HepG2 (cell line): ENCODE data around the gene FKBP9. TPM values are rescaled to one million over a fixed set of nuclear protein-coding genes. Genes with fewer than 3 reads are reported as not detected.
A peak's percentile ranks its signal among the peaks of the same experiment; 100 is the strongest.
"Not testable (repeated sequence)": the region's sequence is repeated elsewhere in the genome, so short reads cannot be mapped to it uniquely, and the experiment has no call there.

Experiments
- ATAC-seq: fragments of 200-7000 bp; cut with Tn5 transposase; 3 replicates; pipeline ENCODE4 v1.9.1; 2020; ENCODE audit warnings: mild to moderate bottlenecking, moderate library complexity
- BruUV-seq: library from RNA; stranded (reverse); fragments of 400-500 nt; replicated peaks from 2 replicates; lab custom pipeline; 2021; lab: Mats Ljungman, UMichigan
- CTCF ChIA-PET: fragments of 300-600 bp; formaldehyde crosslinking; extraction: SDS; loops from one replicate; lab custom pipeline; 2021; ENCODE audit warnings: low total read pairs, inconsistent platforms, low intra/inter-chr PET ratio; lab: Yijun Ruan, JAX
- POLR2A ChIA-PET: fragments of 350-600 bp; sonication (Branson Sonifier 250); formaldehyde crosslinking; loops from one replicate; lab custom pipeline; 2020; ENCODE audit warnings: antibody characterized with exemption, inconsistent platforms; lab: Yijun Ruan, JAX
- DNase-seq: peaks from one replicate; pipeline ENCODE4 v3.0.0-alpha.2; 2015; ENCODE audit warnings: low spot score
- FAIRE-seq: peaks from 3 replicates; lab custom pipeline; 2011; peaks lifted over from hg19 to GRCh38; lab: Jason Lieb, UNC
- H2AFZ ChIP-seq: one replicate; pipeline ENCODE4 v1.6.1; 2011; ENCODE audit warnings: low read length, inconsistent platforms
- H3K27ac ChIP-seq: fragments of 300-600 bp; 3 replicates; pipeline ENCODE4 v1.8.0; 2011; ENCODE audit warnings: mixed run types, mild to moderate bottlenecking, mixed read lengths, low read length, inconsistent platforms; ENCODE audit not compliant: insufficient read depth; ENCODE audit errors: extremely low read length
- H3K27me3 ChIP-seq, 2 experiments: fragments of 200-600 bp in 1 of 2; 2 replicates in 1 of 2; 3 replicates in 1 of 2; pipeline versions ENCODE4 v1.6.0 to v1.8.0; 2011; ENCODE audit warnings: low read length in 2 of 2, mild to moderate bottlenecking in 2 of 2, moderate library complexity in 2 of 2, inconsistent platforms in 1 of 2; ENCODE audit not compliant: insufficient read depth in 2 of 2, control insufficient read depth in 1 of 2
- H3K36me3 ChIP-seq, 2 experiments: fragments of 200-600 bp in 1 of 2; replicated peaks in 1 of 2; 2 replicates in 1 of 2; 3 replicates in 1 of 2; pipeline versions ENCODE4 v1.5.1 to v1.8.0; 2011; ENCODE audit warnings: low read length in 2 of 2, inconsistent platforms in 1 of 2; ENCODE audit not compliant: insufficient read depth in 2 of 2, control insufficient read depth in 1 of 2
- H3K4me1 ChIP-seq: 2 replicates; pipeline ENCODE4 v1.5.1; 2012; ENCODE audit warnings: low read length, inconsistent platforms; ENCODE audit not compliant: insufficient read depth
- H3K4me2 ChIP-seq: 2 replicates; pipeline ENCODE4 v1.6.0; 2011; ENCODE audit warnings: low read depth, low read length, inconsistent platforms
- H3K4me3 ChIP-seq, 3 experiments: fragments of 200-600 bp in 1 of 3; sonication (generic), shearing (Covaris generic) in 1 of 3; replicated peaks in 1 of 3; 2 replicates each; pipeline ENCODE4 v1.5.1; 2011 to 2016; ENCODE audit warnings: low read length in 3 of 3, inconsistent platforms in 2 of 3, low read depth in 2 of 3, mild to moderate bottlenecking in 2 of 3, control low read depth in 1 of 3, mixed read lengths in 1 of 3; ENCODE audit not compliant: insufficient read depth in 1 of 3
- H3K79me2 ChIP-seq: one replicate; pipeline ENCODE4 v1.6.1; 2011; ENCODE audit warnings: low read length, inconsistent platforms; ENCODE audit not compliant: insufficient read depth
- H3K9ac ChIP-seq: 2 replicates; pipeline ENCODE4 v1.6.0; 2011; ENCODE audit warnings: mild to moderate bottlenecking, low read depth, low read length, inconsistent platforms; ENCODE audit not compliant: insufficient read depth
- H3K9me3 ChIP-seq: 2 replicates; pipeline ENCODE4 v1.5.1; 2012; ENCODE audit warnings: mild to moderate bottlenecking, low read length
- H4K20me1 ChIP-seq: 2 replicates; pipeline ENCODE4 v1.6.0; 2011; ENCODE audit warnings: inconsistent platforms, mild to moderate bottlenecking, low read length, moderate library complexity; ENCODE audit not compliant: insufficient read depth
- CTCF ChIP-seq: sonication (generic); formaldehyde crosslinking; IDR thresholded peaks from 2 replicates; pipeline ENCODE4 v1.5.0; 2020; ENCODE audit warnings: mild to moderate bottlenecking, missing genetic modification reagents, moderate library complexity
- FOSL2 ChIP-seq: sonication (generic); formaldehyde crosslinking; IDR thresholded peaks from 2 replicates; pipeline ENCODE4 v1.4.0; 2020; ENCODE audit warnings: missing genetic modification reagents
- STAG1 ChIP-seq: sonication (generic); formaldehyde crosslinking; IDR thresholded peaks from 2 replicates; pipeline ENCODE4 v1.4.0; 2020; ENCODE audit warnings: missing genetic modification reagents
- WGBS: methylation state at CpG from one replicate; pipeline ENCODE4 v1.1.6; 2017; ENCODE audit warnings: low lambda C conversion rate; 5-methylcytosine and 5-hydroxymethylcytosine counted together
- in situ Hi-C: cut with HindIII; loops from 2 replicates; pipeline ENCODE4 v1.10.0; 2017; ENCODE audit warnings: low pct_unique_long_range_greater_than_20kb; ENCODE audit not compliant: extremely low pct_ligation_motif_present
- intact Hi-C: fragments of 100-400 bp; cut with micrococcal nuclease; formaldehyde crosslinking; loops from one replicate; pipeline ENCODE4 v1.10.0; 2022; ENCODE audit not compliant: unreplicated experiment
- polyA plus RNA-seq, 8 experiments: library from polyadenylated mRNA; depleted of rRNA in 3 of 8; stranded (reverse) in 7 of 8; unstranded in 1 of 8; fragments of >200 nt; fragmentation: Illumina TruSeq in 4 of 8; extraction: Trizol in 4 of 8; gene quantifications; 2 replicates each; pipeline versions ENCODE4 v1.2.1 to v1.2.3, GENCODE V29; 2011 to 2016; ENCODE audit warnings: low read depth in 4 of 8, missing spikeins in 1 of 8, mixed read lengths in 1 of 8; ENCODE audit not compliant: insufficient read depth in 1 of 8
- total RNA-seq, 5 experiments: library from RNA; depleted of rRNA; stranded (reverse); fragments of >200 nt; fragmentation: Illumina TruSeq; extraction: Trizol; gene quantifications; 2 replicates each; pipeline ENCODE4 v1.2.3, GENCODE V29; 2016; ENCODE audit warnings: low read depth in 1 of 5

The FKBP9 gene
- total and polyA plus RNA-seq, 2 of the 13 experiments (the other 11 are each of a cell fraction or from before 2014, with no cell fraction given): 34.0 to 41.5 TPM

- H3K27ac ChIP-seq, H4K20me1 ChIP-seq, BruUV-seq, intact Hi-C loops, H3K79me2 ChIP-seq, H3K36me3 ChIP-seq, H3K9me3 ChIP-seq, CTCF ChIA-PET, H3K4me3 ChIP-seq, H3K9ac ChIP-seq, H3K4me2 ChIP-seq, H3K27me3 ChIP-seq, POLR2A ChIA-PET, DNase-seq, in situ Hi-C loops, H2AFZ ChIP-seq: not testable (repeated sequence)
- ATAC-seq: peak; percentile 98
- TF ChIP-seq CTCF (CRISPR knock-in tag) (peak; percentile 56), STAG1 (CRISPR knock-in tag) (peak; percentile 27; the same call in 1 of the 2 replicates), FOSL2 (peak; percentile 29; the same call in 1 of the 2 replicates)
- FAIRE-seq: peak; percentile 99
- WGBS: 54% methylated on average over 5 of the region's 8 CpGs
- peaks cover 20% of the 10 kb centered on the region for H3K4me1 ChIP-seq
Measured at GRCh38 chr7:32964461-32965159, 7.4 kb downstream of the FKBP9 start.

GRCh38 chr7:32966489-32967267, 9.4 kb downstream of the FKBP9 start:
- CTCF ChIA-PET, FAIRE-seq, H3K9ac ChIP-seq, POLR2A ChIA-PET, H3K36me3 ChIP-seq, in situ Hi-C loops, H3K4me2 ChIP-seq, BruUV-seq, H3K4me3 ChIP-seq, intact Hi-C loops, ATAC-seq, H3K27ac ChIP-seq, H2AFZ ChIP-seq, H4K20me1 ChIP-seq, DNase-seq, H3K27me3 ChIP-seq, H3K9me3 ChIP-seq, H3K79me2 ChIP-seq: not testable (repeated sequence)
- WGBS: 91% methylated on average over 4 of the region's 5 CpGs
- H3K4me1 ChIP-seq: peaks cover 18% of the 10 kb centered on the region
